ENCODE measurements around the gene BNC2. TPM values are rescaled to one million over a fixed set of nuclear protein-coding genes. Genes with fewer than 3 reads are reported as not detected.

BNC2 gene
- total and polyA plus RNA-seq, 2 of the 4 experiments (the other 2 are of a cell fraction) = 15.5 to 45.2 TPM

DNA sequence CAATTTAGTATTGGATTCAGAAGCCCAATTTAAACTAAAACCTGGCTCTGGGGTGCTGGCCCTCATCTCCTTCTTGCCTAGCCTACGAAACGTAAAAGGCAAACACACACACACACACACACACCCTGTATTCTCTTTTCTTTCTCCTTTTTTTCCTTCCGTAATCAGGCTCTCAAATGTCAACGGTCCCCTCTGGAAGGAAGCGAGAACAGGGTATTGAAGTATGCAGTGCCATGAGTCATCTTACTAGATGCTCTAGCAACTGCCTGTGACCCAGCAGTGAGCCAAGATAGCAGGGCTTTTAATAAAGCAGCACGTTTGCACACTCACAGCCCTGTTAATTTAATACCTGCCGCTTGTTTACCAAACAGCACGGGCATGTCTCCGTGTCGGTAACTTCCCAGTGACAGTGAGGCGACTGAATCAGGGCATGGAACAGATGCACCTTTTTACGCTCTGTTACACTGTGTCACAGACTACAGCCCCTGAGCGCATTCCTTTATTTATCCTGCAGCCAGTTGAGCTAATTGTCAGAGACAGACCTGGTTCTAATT lies 243.8 kb downstream of the BNC2 start:
- 6% methylated on average over 6 of the region's 13 CpGs; no CpG with 5 or more reads in 1 of the 2 experiments for WGBS, 2 experiments (ENCODE audit: extremely low coverage in 2 of 2, insufficient read length in 1 of 2)
- peak overlapping the region; percentile 52 for H2AFZ ChIP-seq (replicated peaks; ENCODE audit: low read length, poor library complexity)

More for the DNA sequence above, 243.8 kb downstream of the BNC2 start:
- Histone ChIP-seq H3K9ac (ENCODE audit: low read depth, low read length) (peak overlapping the region; percentile 42), H3K18ac (ENCODE audit: low read depth, low read length) (peak overlapping the region; percentile 94), H3K9me3 (ENCODE audit: control insufficient read depth, insufficient read depth, low read length) (no peaks in the 10 kb centered on the region), H3K4me2 (ENCODE audit: low read depth, low read length) (peak overlapping the region; percentile 77), H3K27me3 (ENCODE audit: control insufficient read depth, insufficient read depth, low read length) (no peaks in the 10 kb centered on the region), H3K9me1 (ENCODE audit: insufficient read depth, low read length) (peaks cover 6% of the 10 kb centered on the region), H3K14ac (replicated peaks; ENCODE audit: low read depth, low read length) (0 out of 2 replicates have a peak overlapping the region, but pooled peaks have one; percentile 11), H3K27ac (ENCODE audit: insufficient read depth, low read length) (peak overlapping the region; percentile 42), H3K23ac (ENCODE audit: low read depth, low read length) (peak overlapping the region; percentile 39; the same call in 1 of the 2 replicates), H2AK5ac (ENCODE audit: low read depth, low read length) (0 out of 2 replicates have a peak overlapping the region, but pooled peaks have one; percentile 38), H3K4me3 (ENCODE audit: insufficient read depth, low read depth, low read length) (no peak overlapping the region), H3K36me3 (ENCODE audit: control insufficient read depth, insufficient read depth, low read length) (no peaks in the 10 kb centered on the region), H3K4me1 (ENCODE audit: control insufficient read depth, insufficient read depth, low read length) (peaks cover 26% of the 10 kb centered on the region), H4K5ac (ENCODE audit: low read depth, low read length) (peak overlapping the region; percentile 38), H2AK9ac (replicated peaks; ENCODE audit: low read depth, low read length, poor library complexity) (peak overlapping the region; percentile 8), H4K91ac (ENCODE audit: insufficient read depth, low read depth, low read length) (peak overlapping the region; percentile 60), H3K4ac (ENCODE audit: low read depth, low read length) (peak overlapping the region; percentile 59), H3K79me1 (ENCODE audit: low read depth in 1 of 2, low read length in 2 of 2) (peaks cover 22 to 55% of the 10 kb centered on the region in 2 experiments), H4K8ac (ENCODE audit: low read depth in 2 of 2, low read length in 2 of 2) (peak overlapping the region; percentile 33 to 66), H2BK5ac (ENCODE audit: low read depth, low read length, poor library complexity, severe bottlenecking) (peak overlapping the region; percentile 79), H4K20me1 (ENCODE audit: insufficient read depth, low read length) (no peaks in the 10 kb centered on the region), H2BK20ac (ENCODE audit: low read depth, low read length) (peak overlapping the region; percentile 44), H2BK15ac (ENCODE audit: low read depth, low read length) (peak overlapping the region; percentile 10; the same call in 1 of the 3 replicates), H3K56ac (ENCODE audit: extremely low read depth, insufficient read depth, low read length) (peak overlapping the region; percentile 40), H2BK120ac (ENCODE audit: low read depth, low read length) (peak overlapping the region; percentile 71)
- TF ChIP-seq BHLHE40 (IDR thresholded peaks at IDR 0.05; ENCODE audit: low read depth, low read length) (peak; percentile 83), CEBPB (IDR thresholded peaks at IDR 0.05; ENCODE audit: low read depth, low read length) (peak; percentile 21; the same call in 1 of the 2 replicates), RCOR1 (IDR thresholded peaks at IDR 0.05; ENCODE audit: insufficient replicate concordance, low read length) (no peak), FOS (IDR thresholded peaks at IDR 0.05; ENCODE audit: low read depth, low read length) (peak; percentile 66)
- POLR2A ChIA-PET (ENCODE audit: unreplicated experiment) = interaction anchor here (1.0 kb wide), 1 partner anchor 101 kb away, joined by 3 read pairs; no protein-coding TSS in a partner anchor
- DNase-seq (peak; percentile 89), ATAC-seq (ENCODE audit: low read depth) (peak; percentile 84)
- no TSS peak for BruUV-seq (replicated peaks)
- CTCF ChIA-PET = no interaction called here
- dilution Hi-C loops (cut with HindIII; ENCODE audit: low sequenced_read_pairs, unreplicated experiment) (no loop called here), in situ Hi-C loops (cut with MboI; ENCODE audit: low sequenced_read_pairs) (loop anchor here (25.0 kb wide), 1 partner anchor 836 kb away; no protein-coding TSS in a partner anchor), intact Hi-C loops (cut with micrococcal nuclease) (loop anchor here (5.0 to 10.0 kb wide), 5 partner anchors 81 to 432 kb away; no protein-coding TSS in a partner anchor)
